Pancreas (tissue), 10 donors: ENCODE results near the gene TXK. TPM values are rescaled to one million over a fixed set of nuclear protein-coding genes. Genes with fewer than 3 reads are reported as not detected.

ENCODE experiments used
- ATAC-seq, 4 donors: fragments of 200-7000 bp; cut with Tn5 transposase; one replicate each; pipeline versions ENCODE4 v1.8.0 to v1.9.1; 2020; ENCODE audit warnings: mild to moderate bottlenecking in 4 of 4, moderate library complexity in 4 of 4
- DNase-seq, 6 donors: peaks; one replicate each; pipeline ENCODE4 v3.0.0-alpha.2; 2020
- FAIRE-seq: peaks from 2 replicates; lab custom pipeline; 2012; peaks lifted over from hg19 to GRCh38; lab: Jason Lieb, UNC
- H3K27ac ChIP-seq, 4 donors: fragments of 200-600 bp; sonication (generic); 1 replicate in 3 of 4; 2 replicates in 1 of 4; pipeline versions ENCODE4 v1.5.0 to v1.8.0; 2020
- H3K27me3 ChIP-seq, 4 donors: fragments of 200-600 bp; one replicate each; pipeline ENCODE4 v1.8.0; 2021
- H3K36me3 ChIP-seq, 3 donors: fragments of 200-600 bp; sonication (generic) in 1 of 3; one replicate each; pipeline versions ENCODE4 v1.5.0 to v1.8.0; 2020 to 2021
- H3K4me1 ChIP-seq, 3 donors: fragments of 200-600 bp; one replicate each; pipeline ENCODE4 v1.8.0; 2021
- H3K4me3 ChIP-seq, 4 donors: fragments of 200-600 bp; sonication (generic) in 2 of 4; one replicate each; pipeline versions ENCODE4 v1.5.0 to v1.8.0; 2020 to 2021
- H3K9me3 ChIP-seq, 4 donors: fragments of 200-600 bp; one replicate each; pipeline ENCODE4 v1.8.0; 2021
- WGBS, 2 donors: extraction: QIAGEN DNeasy Blood & Tissue Kit; methylation state at CpG; one replicate each; pipeline ENCODE4 v1.1.7; 2013; 5-methylcytosine and 5-hydroxymethylcytosine counted together
- intact Hi-C, 3 donors: fragments of 100-400 bp; cut with DNase I; formaldehyde crosslinking; loops; one replicate each; pipeline versions ENCODE4 v1.11.1 to v1.14.2; 2022
- polyA plus RNA-seq, 2 donors: library from polyadenylated mRNA; stranded (reverse); fragments of 200-250 nt; gene quantifications; one replicate each; pipeline ENCODE4 v1.2.3, GENCODE V29; 2013
- total RNA-seq, 6 donors: library from RNA; stranded (reverse); fragmentation: NEBNext Ultra II Directional in 4 of 6; extraction: Animal tissue kit (Norgen Biotek cat#: 25700) in 4 of 6; gene quantifications; one replicate each; pipeline versions ENCODE4 v1.2.1 to v1.2.4, GENCODE V29; 2021 to 2023
- TF ChIP-seq, protein P1 (sequence below), 4 donors: fragments of 200-600 bp; sonication (generic) in 3 of 4; IDR thresholded peaks; one replicate each; pipeline versions ENCODE4 v1.5.0 to v1.8.0; 2021; ENCODE audit warnings: antibody characterized with exemption in 4 of 4
- donor health status: healthy with polysubstance abuse.
- donor health status: DM: no; HTN: no; CAD: no; lungs with moderate emphysema.
- donor health status: DM: no; HTN: no; CAD: no.
- donor health status: control.
- donor health status: control.
- donor health status: Bipolar disorder and iron deficiency.
- donor health status: DM: yes; HTN: yes; CAD: no.
- donor health status: DM: no; HTN: no; CAD: no.
- donor health status: DM: no; HTN: no; CAD: no.
- donor health status: DM: yes; HTN: yes; CAD: no.

The TXK gene
- total and polyA plus RNA-seq, 8 donors: 0.46 to 1.6 (median 0.75) TPM

DNA sequence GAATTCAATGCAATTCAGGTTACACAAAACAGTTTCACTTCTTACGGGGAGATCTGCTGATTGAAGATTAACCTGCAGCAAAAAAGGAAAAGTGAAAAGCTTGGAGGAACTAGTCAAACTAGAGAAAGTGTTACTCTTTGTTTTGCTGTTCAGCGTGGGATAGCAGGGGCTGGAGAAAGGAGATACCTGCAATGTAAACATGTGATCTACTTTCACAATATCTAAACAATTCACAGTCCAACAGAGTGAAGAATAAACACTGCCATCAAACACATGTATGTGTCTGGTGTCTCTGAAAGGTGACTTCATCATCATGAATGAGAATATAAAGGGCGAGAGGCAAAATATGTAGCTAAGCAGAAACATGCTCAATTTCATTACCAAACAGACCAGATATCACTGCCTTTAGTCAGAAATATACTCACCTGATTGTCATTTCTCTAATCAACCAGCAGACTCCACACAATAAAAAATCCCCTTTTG, 91.0 kb downstream of the TXK start:
- ATAC-seq: peak in 3 of 4 donors; percentile 14 to 52 (median 15)
- Histone ChIP-seq H3K27me3 (no peaks in the 10 kb centered on the region), H3K9me3 (no peaks in the 10 kb centered on the region), H3K36me3 (no peaks in the 10 kb centered on the region), H3K27ac (peak overlapping the region in 2 of 4 donors; percentile 19 to 40), H3K4me3 (no peak overlapping the region), H3K4me1 (peaks cover 0 to 20% (median 10%) of the 10 kb centered on the region in 3 donors)
- 27 to 28% methylated on average over 3 of the region's 3 CpGs for WGBS, 2 donors
- TF ChIP-seq, protein P1, sequence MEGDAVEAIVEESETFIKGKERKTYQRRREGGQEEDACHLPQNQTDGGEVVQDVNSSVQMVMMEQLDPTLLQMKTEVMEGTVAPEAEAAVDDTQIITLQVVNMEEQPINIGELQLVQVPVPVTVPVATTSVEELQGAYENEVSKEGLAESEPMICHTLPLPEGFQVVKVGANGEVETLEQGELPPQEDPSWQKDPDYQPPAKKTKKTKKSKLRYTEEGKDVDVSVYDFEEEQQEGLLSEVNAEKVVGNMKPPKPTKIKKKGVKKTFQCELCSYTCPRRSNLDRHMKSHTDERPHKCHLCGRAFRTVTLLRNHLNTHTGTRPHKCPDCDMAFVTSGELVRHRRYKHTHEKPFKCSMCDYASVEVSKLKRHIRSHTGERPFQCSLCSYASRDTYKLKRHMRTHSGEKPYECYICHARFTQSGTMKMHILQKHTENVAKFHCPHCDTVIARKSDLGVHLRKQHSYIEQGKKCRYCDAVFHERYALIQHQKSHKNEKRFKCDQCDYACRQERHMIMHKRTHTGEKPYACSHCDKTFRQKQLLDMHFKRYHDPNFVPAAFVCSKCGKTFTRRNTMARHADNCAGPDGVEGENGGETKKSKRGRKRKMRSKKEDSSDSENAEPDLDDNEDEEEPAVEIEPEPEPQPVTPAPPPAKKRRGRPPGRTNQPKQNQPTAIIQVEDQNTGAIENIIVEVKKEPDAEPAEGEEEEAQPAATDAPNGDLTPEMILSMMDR (IDR thresholded peaks at IDR 0.05): no peak
- no peak for FAIRE-seq
- no peak for DNase-seq
- intact Hi-C loops: no loop called here

DNA sequence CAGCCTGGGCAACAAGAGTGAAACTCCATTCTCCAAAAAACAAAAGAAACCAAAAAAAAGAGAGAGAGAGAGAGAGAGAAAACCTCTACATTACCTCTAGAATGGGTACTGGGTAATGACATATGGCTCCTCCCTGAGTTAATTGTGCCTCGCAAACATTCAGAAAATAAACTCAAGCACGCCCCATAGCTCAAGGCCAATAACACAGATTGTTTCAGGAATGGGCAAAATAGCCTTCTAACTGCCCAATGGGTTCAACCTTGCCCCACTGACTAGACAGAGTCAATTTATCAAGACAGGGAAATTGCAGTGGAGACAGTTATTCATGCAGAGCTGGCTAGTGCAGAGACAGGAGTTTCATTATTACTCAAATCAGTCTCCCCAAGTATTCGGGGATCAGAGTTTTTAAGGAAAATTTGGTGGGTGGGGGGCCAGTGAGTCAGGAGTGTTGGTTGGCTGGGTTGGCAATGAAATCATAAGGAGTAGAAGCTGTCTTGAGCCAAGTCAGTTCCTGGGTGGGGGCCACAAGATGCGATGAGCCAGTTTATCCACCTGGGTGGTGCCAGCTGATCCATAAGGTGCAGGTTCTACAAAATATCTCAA, 92.4 kb downstream of the TXK start:
- ATAC-seq (no peak), DNase-seq (no peak), FAIRE-seq (no peak)
- Histone ChIP-seq H3K27ac (no peak overlapping the region), H3K4me1 (peaks cover 0 to 13% (median 0%) of the 10 kb centered on the region in 3 donors), H3K27me3 (no peaks in the 10 kb centered on the region), H3K9me3 (no peaks in the 10 kb centered on the region), H3K4me3 (no peak overlapping the region), H3K36me3 (no peaks in the 10 kb centered on the region)
- intact Hi-C loops: no loop called here
- TF ChIP-seq, protein P1 (IDR thresholded peaks at IDR 0.05): no peak
- WGBS, 2 donors: 76 to 93% methylated on average over 4 of the region's 4 CpGs

DNA sequence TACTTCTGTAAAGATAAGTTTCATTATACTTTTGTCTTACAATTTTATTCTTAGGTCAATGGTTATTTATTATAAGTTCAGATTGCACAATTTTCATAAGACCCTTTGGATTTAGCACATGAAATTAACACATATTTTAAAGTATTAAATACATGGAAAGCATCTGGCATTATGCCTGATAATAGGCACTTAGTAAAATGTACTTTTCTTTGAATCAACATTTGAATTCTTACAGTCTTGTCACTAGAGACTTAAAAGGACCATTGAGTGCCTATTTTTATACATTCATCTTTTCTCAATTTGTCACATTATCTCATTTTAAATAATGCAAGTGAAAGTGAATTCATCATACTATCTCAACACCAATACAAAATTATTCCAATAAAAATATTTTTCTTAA, 94.5 kb downstream of the TXK start:
- peaks cover 0 to 13% (median 0%) of the 10 kb centered on the region in 3 donors for H3K4me1 ChIP-seq
- ATAC-seq (no peak), DNase-seq (no peak), FAIRE-seq (peak; percentile 64)
- H3K4me3 ChIP-seq: no peak overlapping the region
- intact Hi-C loops: no loop called here
- TF ChIP-seq, protein P1 (IDR thresholded peaks at IDR 0.05): no peak
- H3K27me3 ChIP-seq: no peaks in the 10 kb centered on the region
- H3K36me3 ChIP-seq: no peaks in the 10 kb centered on the region
- H3K27ac ChIP-seq: no peak overlapping the region
- no peaks in the 10 kb centered on the region for H3K9me3 ChIP-seq

DNA sequence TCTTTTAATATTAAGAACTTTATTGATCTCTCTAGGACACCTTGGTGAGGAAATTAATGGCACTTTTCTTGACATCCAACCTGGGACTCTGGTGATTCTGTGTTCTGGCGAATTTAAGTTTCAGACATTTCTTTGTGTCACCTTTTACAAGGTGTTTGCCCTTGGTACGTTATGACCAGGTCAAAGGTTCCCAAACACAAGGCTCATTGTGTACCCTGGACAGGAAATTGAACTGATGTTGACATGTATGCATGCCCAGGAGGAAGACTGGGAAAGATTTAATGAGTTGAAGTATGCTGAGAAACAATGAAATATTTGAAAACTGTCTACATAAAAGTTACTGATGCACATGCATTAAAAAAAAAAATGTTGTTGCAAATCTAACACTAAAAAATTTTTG, 95.4 kb downstream of the TXK start:
- no peak overlapping the region for H3K4me3 ChIP-seq
- no peak for FAIRE-seq
- ATAC-seq: no peak
- peaks cover 2 to 13% (median 4%) of the 10 kb centered on the region in 3 donors for H3K4me1 ChIP-seq
- intact Hi-C loops: no loop called here
- WGBS, 2 donors: 7% methylated on average over 2 of the region's 2 CpGs
- DNase-seq: no peak
- no peaks in the 10 kb centered on the region for H3K27me3 ChIP-seq
- H3K36me3 ChIP-seq: no peaks in the 10 kb centered on the region
- TF ChIP-seq, protein P1 (IDR thresholded peaks at IDR 0.05): no peak
- no peak overlapping the region for H3K27ac ChIP-seq
- H3K9me3 ChIP-seq: no peaks in the 10 kb centered on the region

DNA sequence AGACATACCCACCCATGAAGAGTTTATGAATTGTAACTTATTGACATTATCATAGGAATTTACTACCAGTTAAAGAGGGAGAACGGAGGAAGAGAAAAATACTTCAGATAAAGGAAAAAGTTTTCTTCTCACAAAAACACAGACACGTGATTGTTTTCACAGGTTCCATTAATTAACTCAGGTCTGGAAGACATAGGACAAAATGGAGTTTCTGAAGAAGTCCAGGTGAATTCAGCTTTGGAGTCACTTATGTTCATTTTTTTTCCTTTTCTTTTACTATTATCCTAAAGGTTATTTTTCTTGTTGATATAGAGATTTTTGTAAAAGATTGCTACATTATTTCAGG, 97.0 kb downstream of the TXK start:
- H3K4me3 ChIP-seq: no peak overlapping the region
- ATAC-seq (no peak), DNase-seq (no peak), FAIRE-seq (no peak)
- WGBS, 2 donors: 71 to 89% methylated on average over 2 of the region's 2 CpGs
- peaks cover 11 to 17% (median 13%) of the 10 kb centered on the region in 3 donors for H3K4me1 ChIP-seq
- intact Hi-C loops: no loop called here
- no peak overlapping the region for H3K27ac ChIP-seq
- H3K27me3 ChIP-seq: no peaks in the 10 kb centered on the region
- no peaks in the 10 kb centered on the region for H3K36me3 ChIP-seq
- TF ChIP-seq, protein P1 (IDR thresholded peaks at IDR 0.05): no peak
- H3K9me3 ChIP-seq: no peaks in the 10 kb centered on the region
